Measurements from ENCODE around the gene LHFPL4. TPM values are rescaled to one million over a fixed set of nuclear protein-coding genes. Genes with fewer than 3 reads are reported as not detected.

Gene LHFPL4
- total RNA-seq, 1 experiment from 2014 or later = 0.61 TPM

Other genes with a start within 250 kb of the LHFPL4 start
- gene THUMPD3, start 190.8 kb downstream of the LHFPL4 start, total RNA-seq (2014; rRNA removed; shearing (Covaris generic)) = 73.5 and 85.0 TPM in 2 replicates
- gene SETD5, start 156.2 kb downstream of the LHFPL4 start, total RNA-seq (2014; rRNA removed; shearing (Covaris generic)) = 39.8 and 41.0 TPM in 2 replicates
- 53.4 and 55.3 TPM in 2 replicates for gene MTMR14, start 95.7 kb upstream of the LHFPL4 start, total RNA-seq (2014; rRNA removed; shearing (Covaris generic))
- gene CPNE9, start 150.0 kb upstream of the LHFPL4 start, total RNA-seq (2014; rRNA removed; shearing (Covaris generic)) = 0.53 and 0.79 TPM in 2 replicates
- gene BRPF1, start 177.9 kb upstream of the LHFPL4 start, total RNA-seq (2014; rRNA removed; shearing (Covaris generic)) = 17.7 and 18.8 TPM in 2 replicates
- gene OGG1, start 196.1 kb upstream of the LHFPL4 start, total RNA-seq (2014; rRNA removed; shearing (Covaris generic)) = 11.0 and 16.0 TPM in 2 replicates
- 0.19 and 0.32 TPM in 2 replicates for gene CAMK1, start 216.1 kb upstream of the LHFPL4 start, total RNA-seq (2014; rRNA removed; shearing (Covaris generic))
- 74.0 and 75.7 TPM in 2 replicates for gene TADA3, start 238.7 kb upstream of the LHFPL4 start, total RNA-seq (2014; rRNA removed; shearing (Covaris generic))
- gene ARPC4, start 239.3 kb upstream of the LHFPL4 start, total RNA-seq (2014; rRNA removed; shearing (Covaris generic)) = 251 and 255 TPM in 2 replicates

Measured in SK-MEL-5 (cell line).